Measurements from ENCODE around the gene OR52H1.

OR52H1 gene

DNA sequence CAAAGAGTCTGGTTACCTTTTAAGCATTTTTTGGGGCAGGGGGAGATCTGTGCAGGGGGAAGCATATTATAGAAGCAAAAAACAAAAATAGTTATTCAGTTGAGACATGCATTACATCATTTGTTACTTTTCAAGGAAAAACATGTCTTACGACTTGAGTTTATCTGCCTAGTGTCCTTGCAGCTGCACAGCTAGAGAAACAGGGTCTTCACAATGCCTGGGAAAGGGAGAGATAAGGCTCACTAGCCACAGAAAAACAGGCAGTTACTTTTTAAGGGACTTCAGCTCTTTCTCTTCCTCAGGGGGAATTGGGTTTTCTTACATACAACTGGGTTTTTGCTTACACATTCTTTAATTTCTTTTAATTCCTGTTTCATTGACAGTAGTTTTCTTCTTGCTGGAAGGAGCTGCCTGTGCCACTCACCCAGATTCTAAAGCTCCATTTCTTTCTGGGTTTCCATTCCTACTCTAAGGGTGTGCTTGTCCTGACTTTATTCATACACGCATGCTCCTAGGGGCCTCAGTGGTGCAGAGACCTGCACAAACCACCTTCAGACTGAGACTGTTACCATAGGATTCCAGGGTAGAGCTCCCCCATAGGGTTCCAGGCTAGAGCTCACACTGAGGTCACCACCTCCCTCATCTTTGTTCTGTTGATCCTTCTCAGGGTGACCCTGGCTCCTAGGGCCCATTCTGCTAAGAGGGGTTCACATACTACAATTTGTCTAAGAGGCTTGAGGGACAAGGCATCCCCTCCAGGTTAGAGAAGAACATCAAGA, 17.1 kb downstream of the OR52H1 start:
- DNase-seq (ENCODE audit: low read depth), result no peak

DNA sequence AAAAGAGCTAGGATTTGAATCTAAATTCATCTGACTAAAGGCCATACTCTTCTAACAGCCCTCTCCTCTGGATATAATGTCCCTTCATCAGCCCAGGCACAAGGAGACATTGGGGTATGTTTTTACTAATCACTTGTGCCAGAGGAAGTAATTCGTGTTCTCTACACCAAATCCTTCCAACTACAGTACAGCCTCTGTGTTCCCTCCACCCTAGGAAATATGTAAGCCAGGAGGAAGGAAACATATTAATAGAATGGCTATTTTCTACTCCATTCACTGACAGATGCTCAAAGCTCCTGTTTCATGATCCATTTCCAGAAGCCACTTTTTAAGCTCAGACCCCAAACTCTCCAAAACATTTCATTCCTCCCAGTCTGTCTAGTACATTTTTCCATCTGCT, 19.8 kb downstream of the OR52H1 start:
- no peak for DNase-seq (ENCODE audit: low read depth)

DNA sequence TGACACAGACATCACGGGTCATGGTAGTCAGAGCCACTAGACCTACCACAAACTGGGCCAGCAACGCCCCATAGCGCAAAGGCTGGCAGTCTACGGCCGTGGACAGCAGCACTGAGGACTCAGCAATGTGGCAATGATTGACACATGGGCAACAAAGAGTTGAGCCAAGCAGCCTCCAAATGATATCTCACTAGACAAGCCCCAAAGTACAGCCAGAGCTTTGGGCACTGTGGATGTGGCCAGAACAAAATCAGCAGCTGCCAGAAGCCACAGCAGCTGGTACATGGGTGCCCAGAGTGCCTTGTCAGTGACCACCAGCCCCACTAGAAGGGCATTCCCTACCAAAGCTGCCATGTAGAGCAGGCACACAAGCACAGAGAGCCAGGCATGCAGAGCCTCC, 20.6 kb downstream of the OR52H1 start:
- no peak for DNase-seq (ENCODE audit: low read depth)

DNA sequence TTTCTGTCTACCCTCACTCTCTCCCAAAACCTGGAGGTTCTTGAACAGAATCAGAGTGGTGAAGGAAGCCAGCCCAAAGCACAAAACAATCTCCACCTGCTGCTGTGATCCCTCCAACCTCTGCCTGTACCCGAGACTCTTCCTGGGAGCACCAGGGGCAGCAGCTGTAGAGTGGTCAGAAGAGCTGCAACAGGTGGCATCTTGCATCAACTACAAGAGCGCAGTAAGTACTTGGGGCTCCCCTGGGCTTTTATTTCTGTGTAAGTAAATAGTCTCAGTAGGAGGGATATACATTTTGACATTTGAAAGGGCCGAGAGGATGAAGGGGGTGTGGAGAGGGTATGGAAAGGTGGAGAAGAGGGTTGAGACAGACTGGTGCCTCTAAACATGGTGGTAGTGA, 23.6 kb downstream of the OR52H1 start:
- DNase-seq (ENCODE audit: low read depth), result no peak

DNA sequence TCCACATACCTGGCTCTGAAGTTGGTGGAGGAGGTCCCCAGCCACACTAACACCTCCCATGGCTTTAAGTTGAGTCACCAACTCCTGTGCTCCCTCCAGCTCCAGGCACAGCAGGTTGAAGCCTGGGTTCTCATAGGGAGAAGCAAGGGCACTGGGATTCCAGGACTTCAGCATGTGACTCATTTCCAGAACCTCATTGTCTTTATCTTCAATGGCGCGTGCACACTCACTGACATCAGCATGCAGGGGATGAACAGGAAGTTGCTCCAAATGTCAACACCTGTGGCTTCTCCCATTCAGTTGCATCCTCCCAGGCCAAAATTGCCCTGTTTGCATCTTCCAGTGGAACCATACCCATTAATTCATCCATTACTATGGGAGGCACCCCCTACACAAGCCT, 26.0 kb downstream of the OR52H1 start:
- DNase-seq (ENCODE audit: low read depth), result no peak

DNA sequence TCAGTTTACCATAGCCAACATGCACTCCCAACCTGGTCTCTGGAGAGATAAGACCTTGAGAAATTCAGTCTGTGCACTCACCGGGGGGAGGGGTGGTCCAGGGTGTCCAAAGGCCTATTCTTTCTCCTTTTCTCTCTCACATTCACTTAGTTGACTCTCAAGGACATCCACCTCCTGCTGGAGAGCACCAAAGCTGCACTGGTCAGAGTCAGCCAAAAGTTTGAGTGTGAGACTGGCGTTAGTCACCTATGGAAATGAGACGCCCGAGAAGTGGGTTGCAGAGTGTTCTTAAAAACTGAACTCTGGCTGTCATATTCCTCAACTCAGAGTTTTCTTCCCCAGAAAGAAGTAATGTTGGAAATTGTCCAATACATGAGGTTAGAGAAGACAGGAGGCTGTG, 26.8 kb downstream of the OR52H1 start:
- DNase-seq (ENCODE audit: low read depth), result no peak

DNA sequence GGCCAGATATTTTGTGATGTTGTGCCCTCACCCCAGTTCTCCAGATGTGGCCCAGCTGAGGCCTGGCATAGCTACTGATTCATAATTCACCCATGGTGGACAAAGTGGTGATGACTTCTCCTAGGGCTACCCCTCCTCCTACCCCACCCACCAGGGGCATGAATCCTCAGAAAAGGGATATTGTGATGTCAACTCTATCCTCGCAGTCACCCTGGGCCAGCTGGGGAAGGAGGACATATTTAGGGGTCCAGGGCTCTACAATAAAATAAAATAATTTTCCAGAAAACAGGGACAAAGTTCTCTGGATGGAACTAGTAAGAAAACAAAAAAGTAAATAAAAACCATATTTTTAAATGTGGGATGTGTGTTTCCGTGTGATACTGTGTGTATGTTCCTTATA, 31.7 kb downstream of the OR52H1 start, which contains the start of gene UBQLNL:
TSS of gene UBQLNL (minus strand) at position 101 of the 400 bp plus-strand sequence. CDS start 258 bp downstream, outside the sequence.
- no peak for DNase-seq (ENCODE audit: low read depth)

DNA sequence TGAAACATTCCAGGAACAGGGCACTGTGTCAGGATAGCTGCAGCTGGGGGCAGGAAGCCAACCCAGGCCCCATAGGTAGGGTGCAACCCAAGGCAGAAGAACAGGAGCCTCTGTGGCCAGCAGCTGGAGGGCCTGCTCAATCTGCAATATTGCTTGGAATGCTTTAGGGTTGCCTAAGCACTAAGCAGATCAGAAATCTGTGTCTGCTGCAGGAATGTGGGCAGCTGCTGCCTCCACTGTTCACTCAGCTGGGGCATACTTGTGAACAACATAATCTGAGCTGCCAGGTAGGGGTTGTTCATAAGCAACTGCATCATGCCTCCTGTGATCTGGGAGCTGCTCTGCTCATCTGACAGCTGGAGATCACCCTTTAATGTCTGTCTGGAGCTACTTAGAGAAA, 33.5 kb downstream of the OR52H1 start:
- DNase-seq (ENCODE audit: low read depth), result no peak

DNA sequence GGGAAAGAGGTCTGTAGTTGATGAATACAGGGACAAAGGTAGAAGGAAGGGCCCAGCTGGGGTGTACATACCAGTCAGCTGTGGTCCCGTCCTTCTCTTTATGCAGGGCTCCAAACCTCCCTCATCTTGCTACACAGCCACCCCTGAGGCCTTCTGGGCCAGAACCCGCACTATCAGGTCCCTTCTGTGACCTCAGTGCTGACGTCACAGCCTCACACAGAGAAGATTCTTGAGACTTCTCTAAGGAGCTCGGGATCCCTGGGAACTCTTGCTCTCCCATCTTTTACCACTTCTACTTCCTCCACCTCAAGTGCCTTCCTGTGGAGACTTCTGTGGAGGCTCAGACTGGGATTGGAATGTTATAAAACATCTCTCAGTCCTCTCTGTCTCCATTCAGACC, 38.5 kb downstream of the OR52H1 start, which contains the start of gene UBQLN3:
TSS of gene UBQLN3 (minus strand) at position 155 of the 400 bp plus-strand sequence. CDS start 399 bp downstream, outside the sequence.
- DNase-seq (ENCODE audit: low read depth), result no peak

DNA sequence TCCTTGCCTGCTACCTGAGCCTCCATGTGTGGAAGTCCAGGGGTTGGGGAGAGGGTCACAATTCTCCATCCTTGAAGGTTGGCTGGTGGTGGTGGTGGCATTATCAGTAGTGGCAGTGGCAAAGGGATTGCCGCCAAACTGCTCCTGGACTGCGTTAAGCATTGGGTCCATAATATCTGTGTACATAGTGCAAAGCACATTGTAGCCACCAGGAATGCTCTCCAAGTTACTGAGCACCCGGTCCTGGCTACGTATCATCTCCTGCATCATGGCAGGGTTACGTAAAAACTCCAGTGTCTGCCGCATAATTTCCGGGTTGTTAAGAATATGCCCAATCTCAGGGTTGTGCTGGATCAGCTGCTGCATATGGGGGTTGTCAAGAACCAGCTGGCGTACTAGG, 39.7 kb downstream of the OR52H1 start:
- no peak for DNase-seq (ENCODE audit: low read depth)

DNA sequence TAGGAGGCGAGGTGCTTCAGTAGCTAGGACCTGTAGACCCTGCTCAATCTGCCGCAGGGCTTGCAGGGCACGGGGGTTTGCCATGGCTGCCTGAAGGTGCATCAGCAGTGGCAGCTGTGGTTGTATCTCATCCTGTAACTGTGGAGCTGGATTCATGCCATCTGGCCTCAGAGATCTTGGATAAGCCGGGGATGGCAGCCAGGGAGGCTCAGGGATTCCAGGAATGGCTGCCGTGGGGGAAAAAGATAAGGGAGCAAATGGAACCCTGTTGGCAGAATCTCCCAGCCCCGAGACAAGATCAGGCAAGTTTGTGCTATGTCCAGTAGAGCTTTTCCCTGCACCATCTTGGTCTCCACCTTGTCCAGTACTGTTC, 40.4 kb downstream of the OR52H1 start:
- no peak for DNase-seq (ENCODE audit: low read depth)

DNA sequence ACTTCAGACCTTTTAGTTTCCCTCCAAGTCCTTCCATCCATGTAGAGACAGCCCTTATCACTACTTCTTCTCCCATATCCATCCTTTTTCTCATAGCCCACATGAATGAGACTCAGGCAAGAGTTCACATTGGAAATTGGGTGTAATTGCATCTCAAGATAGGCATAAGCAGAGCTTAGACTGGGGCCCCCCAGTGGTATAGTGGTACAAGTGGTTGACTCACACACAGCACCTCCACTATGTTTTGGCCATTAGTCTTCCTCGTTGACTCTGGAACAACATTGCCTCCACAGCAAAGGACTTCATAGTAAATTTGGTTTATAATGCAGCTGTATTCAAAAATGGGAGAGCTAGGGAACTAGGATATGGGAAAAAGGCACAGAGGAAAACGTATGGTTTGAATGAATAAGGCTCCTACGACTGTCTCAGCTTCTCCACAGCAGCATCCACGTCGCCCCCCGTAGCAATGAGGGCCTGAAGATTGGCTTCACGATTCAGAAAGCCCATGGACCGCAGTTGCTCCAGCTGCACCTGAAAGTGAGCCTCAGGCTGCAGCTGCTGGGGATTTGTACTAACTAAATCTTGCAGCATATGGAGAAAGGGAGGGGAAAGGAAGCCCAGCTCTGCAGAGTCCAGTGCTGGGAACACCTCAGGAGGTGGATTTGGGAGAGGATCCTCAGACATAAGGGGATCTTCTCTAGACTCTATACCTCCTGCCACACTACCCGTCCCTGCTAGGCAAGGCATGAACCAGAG, 41.0 kb downstream of the OR52H1 start:
- no peak for DNase-seq (ENCODE audit: low read depth)

DNA sequence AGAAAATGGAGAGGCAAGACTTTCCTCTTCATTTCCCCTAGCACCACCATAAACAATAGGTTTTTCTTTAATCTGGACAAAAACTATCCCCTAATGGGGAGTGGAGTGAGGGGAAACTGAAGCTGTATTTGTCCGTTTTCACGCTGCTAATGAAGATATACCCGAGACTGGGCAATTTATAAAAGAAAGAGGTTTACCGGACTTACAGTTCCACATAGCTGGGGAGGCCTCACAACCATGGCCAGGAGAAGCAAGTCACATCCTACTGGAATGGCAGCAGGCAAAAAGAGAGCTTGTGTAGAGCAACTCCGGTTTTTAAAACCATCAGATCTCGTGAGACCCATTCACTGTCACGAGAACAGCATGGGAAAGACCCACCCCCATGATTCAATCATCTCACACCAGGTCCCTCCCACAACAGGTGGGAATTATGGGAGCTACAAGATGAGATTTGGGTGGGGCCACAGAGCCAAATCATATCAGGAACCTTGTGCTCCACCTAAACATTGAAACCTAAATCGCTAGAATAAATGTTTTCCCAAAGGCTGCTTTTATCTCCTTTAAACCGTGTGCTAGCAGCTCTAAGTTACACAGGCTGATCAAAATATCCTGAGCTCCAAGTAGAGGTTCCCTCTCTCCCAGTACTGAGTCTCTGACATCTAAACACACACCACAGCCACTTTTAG, 42.8 kb downstream of the OR52H1 start:
- no peak for DNase-seq (ENCODE audit: low read depth)

DNA sequence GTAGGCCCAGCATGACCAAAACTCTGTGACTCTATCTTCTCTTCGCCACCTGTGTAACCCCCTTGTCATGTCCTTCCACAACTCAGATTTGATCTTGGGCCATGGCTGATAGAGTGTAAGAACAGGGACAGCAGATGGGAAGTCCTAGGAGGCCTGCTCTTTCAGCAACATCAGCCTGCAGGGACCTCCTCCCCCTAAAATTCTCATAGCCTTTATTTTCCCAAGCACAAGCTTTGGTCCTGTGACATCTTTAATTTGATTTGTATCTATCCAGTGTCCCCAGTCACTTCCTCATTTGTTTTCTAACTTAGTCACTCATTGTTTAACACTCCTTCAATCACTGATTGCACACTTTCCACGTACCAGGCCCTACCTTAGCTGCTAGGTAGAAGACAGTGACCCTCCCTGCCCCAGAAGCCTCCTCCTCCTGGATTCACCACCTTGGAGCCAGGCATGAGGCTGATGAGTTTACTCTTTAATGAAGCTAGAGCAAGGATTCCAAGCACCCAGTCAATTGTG, 43.9 kb downstream of the OR52H1 start:
- no peak for DNase-seq (ENCODE audit: low read depth)

DNA sequence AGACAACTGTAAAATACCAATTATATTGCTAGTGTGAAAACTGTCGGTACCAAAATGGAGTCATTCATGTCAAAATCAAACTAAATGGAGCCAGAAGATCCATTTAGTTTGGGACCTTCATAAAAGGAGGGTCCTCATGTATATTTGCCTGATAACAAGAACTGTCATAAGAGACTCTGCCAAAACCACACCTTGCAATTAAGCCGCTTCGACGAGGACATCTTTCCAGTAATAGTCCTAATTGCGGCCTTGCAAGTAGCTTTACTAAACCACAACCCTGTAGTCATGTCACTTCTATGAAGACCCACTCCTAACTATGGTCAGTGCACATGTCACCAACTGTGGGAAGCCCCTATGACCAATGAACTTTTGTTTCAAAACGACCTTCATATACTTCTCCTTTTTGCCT, 47.9 kb downstream of the OR52H1 start:
- DNase-seq (ENCODE audit: low read depth), result no peak

DNA sequence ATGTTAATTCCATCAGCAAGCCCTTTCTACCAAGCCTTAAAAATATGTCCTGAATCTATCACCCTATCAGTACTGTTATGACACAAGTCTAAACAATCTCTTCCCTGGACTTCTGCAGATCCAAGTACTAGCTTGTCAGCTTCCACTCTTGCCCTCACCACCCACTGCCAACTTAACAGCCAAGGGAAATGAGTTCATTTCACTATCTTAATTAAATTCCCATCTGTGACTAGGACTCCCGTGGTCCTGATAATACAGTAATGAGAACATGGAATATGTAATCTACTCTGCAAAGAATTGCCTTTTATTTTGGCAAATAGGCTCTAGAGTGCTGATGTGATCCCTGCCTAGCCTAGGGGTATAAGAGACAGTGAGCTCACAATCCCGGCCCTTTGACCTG, 48.7 kb downstream of the OR52H1 start:
- no peak for DNase-seq (ENCODE audit: low read depth)
